NCI-H2227 (cell line): Measurements from ENCODE around the gene AADACL4.
"Not testable (repeated sequence)": the region's sequence is repeated elsewhere in the genome, so short reads cannot be mapped to it uniquely, and the experiment has no call there.

ENCODE experiments used
- DNase-seq: peaks from one replicate; lab custom pipeline; 2025; ENCODE audit not compliant: unreplicated experiment; lab: John Stamatoyannopoulos, UW

AADACL4 gene

GRCh38 chr1:12709091-12709491 lies 65.2 kb downstream of the AADACL4 start:
- no peak for DNase-seq

GRCh38 chr1:12709696-12710095 lies 65.8 kb downstream of the AADACL4 start:
- no peak for DNase-seq

GRCh38 chr1:12711536-12711935 lies 67.7 kb downstream of the AADACL4 start:
- no peak for DNase-seq

GRCh38 chr1:12712076-12712475 lies 68.2 kb downstream of the AADACL4 start:
- DNase-seq = no peak

GRCh38 chr1:12712929-12713328 lies 69.0 kb downstream of the AADACL4 start:
- DNase-seq = no peak

GRCh38 chr1:12713651-12714050 lies 69.8 kb downstream of the AADACL4 start:
- not testable (repeated sequence) for DNase-seq

GRCh38 chr1:12714710-12715475 lies 71.0 kb downstream of the AADACL4 start:
- DNase-seq = no peak

GRCh38 chr1:12715896-12716437 lies 72.1 kb downstream of the AADACL4 start, which contains the start of gene AADACL3:
Gene AADACL3 (plus strand): TSS chr1:12716110. CDS start chr1:12716177, 67 bp downstream.
- DNase-seq = no peak
